ENCODE measurements around the gene FBH1.

The FBH1 gene

DNA sequence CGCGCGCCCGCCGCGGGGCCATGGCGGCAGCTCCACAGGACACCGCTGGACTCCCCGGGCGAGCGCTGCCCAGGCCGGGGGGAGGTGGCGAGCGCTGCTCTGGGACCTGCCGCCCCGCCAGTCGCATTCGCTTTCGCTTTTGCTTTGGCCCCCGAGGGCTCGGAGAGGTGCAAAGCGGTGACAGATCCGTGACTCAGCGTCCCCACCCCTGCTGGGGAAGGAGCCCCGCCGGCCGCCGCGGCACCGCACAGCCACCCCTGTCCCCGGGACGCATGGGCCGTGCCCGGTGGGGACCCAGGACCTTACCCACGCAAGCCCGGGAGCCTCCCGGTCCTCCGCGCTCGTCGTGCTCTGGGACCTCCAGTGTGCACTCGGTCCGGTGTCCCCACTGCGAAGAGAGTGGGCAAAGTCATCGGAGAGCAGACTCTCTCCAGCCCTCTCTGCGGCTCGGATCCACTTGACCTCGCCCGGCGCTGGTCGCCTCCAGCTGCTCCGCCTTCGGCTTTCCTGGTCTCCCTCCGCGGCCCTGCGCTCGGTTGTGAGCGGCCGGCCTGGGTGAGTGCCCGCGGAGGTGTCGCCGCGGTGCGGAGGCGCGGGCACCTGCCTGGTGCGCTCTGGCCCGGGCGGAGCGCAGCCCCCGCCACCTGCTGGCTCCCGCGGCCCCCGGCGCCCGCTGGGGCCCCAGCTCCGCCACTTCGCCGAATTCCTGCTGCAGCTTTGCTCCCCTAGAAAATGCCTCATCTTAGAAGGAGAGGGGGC, 87.6 kb downstream of the FBH1 start, which contains the start of gene IL15RA:
TSS of gene IL15RA (minus strand) at position 73 of the 759 bp plus-strand sequence. CDS start at position 22, 51 bp downstream.
- peak; percentile 88 for DNase-seq (ENCODE audit: insufficient read length, low spot score)
- TF ChIP-seq POU2F2 (IDR thresholded peaks at IDR 0.05; ENCODE audit: low read depth, low read length) (no peak), SPI1 (IDR thresholded peaks at IDR 0.05; ENCODE audit: low read depth, low read length) (no peak), POLR2AphosphoS5 (IDR thresholded peaks at IDR 0.05; ENCODE audit: low read depth, low read length) (no peak), PAX5 (IDR thresholded peaks at IDR 0.05; ENCODE audit: insufficient read depth, low read length, severe bottlenecking) (no peak), TAF1 (IDR thresholded peaks at IDR 0.05; ENCODE audit: low read depth, low read length) (no peak), POLR2A (IDR thresholded peaks at IDR 0.05; ENCODE audit: low read depth, low read length) (no peak)
- FAIRE-seq = peak; percentile 88

DNA sequence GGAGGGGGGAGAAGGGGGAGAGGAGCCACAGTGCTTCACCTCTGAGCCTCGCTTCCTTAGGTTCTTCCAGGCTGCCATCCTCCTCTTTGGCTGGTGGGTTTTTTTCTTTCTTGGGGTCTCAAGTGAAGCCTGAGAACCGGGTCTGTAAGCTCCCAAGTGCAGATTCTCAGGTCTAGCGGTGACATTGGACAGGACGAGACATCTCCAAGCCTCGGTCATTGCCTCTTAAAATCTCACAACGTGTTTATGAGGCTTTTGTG, 88.1 kb downstream of the FBH1 start:
- no peak for TF ChIP-seq POU2F2 (IDR thresholded peaks at IDR 0.05; ENCODE audit: low read depth, low read length)
- no peak for TF ChIP-seq SPI1 (IDR thresholded peaks at IDR 0.05; ENCODE audit: low read depth, low read length)
- no peak for TF ChIP-seq PAX5 (IDR thresholded peaks at IDR 0.05; ENCODE audit: insufficient read depth, low read length, severe bottlenecking)
- TF ChIP-seq TAF1 (IDR thresholded peaks at IDR 0.05; ENCODE audit: low read depth, low read length) = no peak
- TF ChIP-seq POLR2A (IDR thresholded peaks at IDR 0.05; ENCODE audit: low read depth, low read length) = no peak
- TF ChIP-seq POLR2AphosphoS5 (IDR thresholded peaks at IDR 0.05; ENCODE audit: low read depth, low read length) = no peak
- FAIRE-seq = no peak
- no peak for DNase-seq (ENCODE audit: insufficient read length, low spot score)

DNA sequence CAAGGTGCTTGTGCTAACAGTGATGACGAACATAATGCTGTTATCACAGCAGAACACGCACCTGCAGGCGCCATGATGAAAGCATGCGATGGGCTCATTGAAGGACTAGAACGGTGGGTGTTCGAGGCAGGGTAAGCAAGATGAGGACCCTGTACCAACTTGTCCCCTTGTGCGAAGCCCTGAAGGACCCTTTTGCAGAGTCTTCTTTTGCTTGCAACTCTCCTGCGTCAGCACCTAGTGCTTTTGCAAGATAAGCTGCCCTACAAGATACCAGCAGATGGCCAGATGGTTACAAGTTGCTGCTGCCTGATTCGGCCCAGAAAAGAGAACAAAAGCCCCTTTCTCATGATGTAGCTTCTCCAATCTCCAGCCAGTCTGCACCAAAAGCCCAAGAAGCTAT, 91.5 kb downstream of the FBH1 start:
- TF ChIP-seq POLR2A (IDR thresholded peaks at IDR 0.05; ENCODE audit: low read depth, low read length) (no peak), TAF1 (IDR thresholded peaks at IDR 0.05; ENCODE audit: low read depth, low read length) (no peak), PAX5 (IDR thresholded peaks at IDR 0.05; ENCODE audit: insufficient read depth, low read length, severe bottlenecking) (no peak), POLR2AphosphoS5 (IDR thresholded peaks at IDR 0.05; ENCODE audit: low read depth, low read length) (no peak), SPI1 (IDR thresholded peaks at IDR 0.05; ENCODE audit: low read depth, low read length) (no peak), POU2F2 (IDR thresholded peaks at IDR 0.05; ENCODE audit: low read depth, low read length) (no peak)
- DNase-seq (ENCODE audit: insufficient read length, low spot score) (no peak), FAIRE-seq (no peak)

DNA sequence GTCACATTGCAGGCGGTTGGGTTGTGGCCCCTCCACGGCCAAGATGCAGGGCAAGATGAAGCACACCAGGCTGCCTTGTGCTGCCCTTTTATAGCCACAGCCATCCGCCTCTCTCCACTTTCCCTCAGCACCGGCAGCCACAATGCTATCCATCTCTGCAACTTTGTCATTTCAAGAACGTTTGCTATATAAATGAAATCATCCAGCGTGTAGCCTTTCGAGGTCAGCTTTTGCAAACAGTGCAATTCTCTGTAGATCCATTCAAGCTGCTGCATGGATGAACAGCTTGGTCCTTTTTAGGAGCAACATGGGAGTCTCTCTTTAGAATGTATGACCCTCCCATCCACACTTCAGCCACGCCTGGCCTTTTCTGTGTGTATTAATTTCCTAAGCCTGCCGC, 93.7 kb downstream of the FBH1 start:
- no peak for FAIRE-seq
- TF ChIP-seq POLR2A (IDR thresholded peaks at IDR 0.05; ENCODE audit: low read depth, low read length) (no peak), POLR2AphosphoS5 (IDR thresholded peaks at IDR 0.05; ENCODE audit: low read depth, low read length) (no peak), POU2F2 (IDR thresholded peaks at IDR 0.05; ENCODE audit: low read depth, low read length) (no peak), SPI1 (IDR thresholded peaks at IDR 0.05; ENCODE audit: low read depth, low read length) (no peak), TAF1 (IDR thresholded peaks at IDR 0.05; ENCODE audit: low read depth, low read length) (no peak), PAX5 (IDR thresholded peaks at IDR 0.05; ENCODE audit: insufficient read depth, low read length, severe bottlenecking) (no peak)

DNA sequence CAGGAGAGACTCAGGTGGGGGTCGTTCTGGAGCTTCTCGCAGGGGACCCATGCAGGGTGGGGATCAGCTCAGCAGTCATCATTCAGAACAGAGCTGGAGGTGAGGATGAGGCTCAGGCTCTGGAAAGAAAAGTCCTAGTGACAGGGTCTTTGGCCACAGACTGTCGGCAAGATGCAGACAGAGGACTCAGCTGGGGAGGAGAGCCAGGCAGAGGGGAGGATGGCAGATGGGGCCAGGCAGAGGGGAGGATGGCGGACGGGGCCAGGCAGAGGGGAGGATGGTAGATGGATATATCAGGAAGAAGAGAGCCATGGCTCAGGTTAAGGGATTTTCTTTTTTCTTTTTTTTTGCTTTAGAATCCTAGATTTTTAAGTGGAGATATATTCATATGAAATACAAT, 95.0 kb downstream of the FBH1 start:
- DNase-seq (ENCODE audit: insufficient read length, low spot score) = no peak
- TF ChIP-seq SPI1 (IDR thresholded peaks at IDR 0.05; ENCODE audit: low read depth, low read length) = no peak
- no peak for TF ChIP-seq POLR2AphosphoS5 (IDR thresholded peaks at IDR 0.05; ENCODE audit: low read depth, low read length)
- TF ChIP-seq POLR2A (IDR thresholded peaks at IDR 0.05; ENCODE audit: low read depth, low read length) = no peak
- TF ChIP-seq POU2F2 (IDR thresholded peaks at IDR 0.05; ENCODE audit: low read depth, low read length) = no peak
- no peak for TF ChIP-seq TAF1 (IDR thresholded peaks at IDR 0.05; ENCODE audit: low read depth, low read length)
- no peak for TF ChIP-seq PAX5 (IDR thresholded peaks at IDR 0.05; ENCODE audit: insufficient read depth, low read length, severe bottlenecking)
- no peak for FAIRE-seq

More for the DNA sequence above, 93.7 kb downstream of the FBH1 start:
- no peak for DNase-seq (ENCODE audit: insufficient read length, low spot score)

Data from GM12891 (cell line).